ENCODE results near the gene RFX4. TPM values are rescaled to one million over a fixed set of nuclear protein-coding genes. Genes with fewer than 3 reads are reported as not detected.
A peak's percentile ranks its signal among the peaks of the same experiment; 100 is the strongest.

The RFX4 gene
- total RNA-seq (2021; fragmentation: NEBNext Ultra II Directional; extraction: Animal tissue kit (Norgen Biotek cat#: 25700)) (not detected in 2 replicates), polyA plus RNA-seq (2011; rRNA removed) (0.05 and 0.06 TPM in 2 replicates), polyA minus RNA-seq (2011; rRNA and poly(A)+ RNA removed) (0.19 TPM in 1 of 2 replicates, not detected in the other)
- 0.08 TPM for polyA plus RNA-seq (2011; cell fraction: cytosol; rRNA removed)
- 0.09 TPM for polyA plus RNA-seq (2011; cell fraction: nucleus; rRNA removed)
- polyA plus RNA-seq (2012, experiment 1 of 2) = 0.10 to 0.17 TPM (median 0.12 TPM) in 4 replicates
- not detected for polyA plus RNA-seq (2012, experiment 2 of 2)
- 0.08 TPM for polyA plus RNA-seq (2013, experiment 1 of 2)
- polyA plus RNA-seq (2013, experiment 2 of 2) = 0.04 TPM
- not detected for polyA minus RNA-seq (2011; cell fraction: cytosol; rRNA and poly(A)+ RNA removed)
- polyA minus RNA-seq (2011; cell fraction: nucleus; rRNA and poly(A)+ RNA removed) = 0.50 TPM
- long read RNA-seq, experiment 1 = 0 reads
- long read RNA-seq, experiment 2 = 0 reads

DNA sequence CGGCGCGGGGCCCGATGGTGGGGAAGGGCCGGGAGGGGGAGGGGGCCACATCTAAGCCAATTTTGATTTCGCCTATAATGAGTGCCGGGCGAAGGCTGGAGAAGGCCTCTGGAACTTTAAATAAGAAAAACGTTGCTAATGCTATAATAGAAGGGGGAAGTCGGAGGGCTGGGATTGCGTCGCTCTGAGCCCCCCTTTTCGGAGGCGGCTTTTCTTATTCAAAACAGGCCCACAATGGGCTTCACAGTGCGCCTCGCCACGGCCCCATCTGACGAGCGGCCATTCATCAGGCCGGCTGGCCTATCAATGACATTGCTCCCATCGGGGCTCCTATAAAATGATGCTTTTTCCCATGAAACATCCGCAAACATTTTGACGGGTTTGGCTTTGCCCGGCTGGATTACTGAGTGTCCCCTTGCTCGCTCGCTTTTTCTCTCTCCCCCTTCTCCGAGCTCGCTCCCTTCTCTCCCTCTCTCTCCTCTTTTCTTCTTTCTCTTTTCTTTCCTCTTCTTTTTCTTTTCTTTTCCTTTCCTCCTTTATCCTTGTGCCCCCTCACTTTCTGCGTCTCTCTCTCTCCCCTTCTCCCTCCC is at the start of gene RFX4:
TSS of gene RFX4 (plus strand) at position 364 of the 590 bp plus-strand sequence. CDS start 317 bp downstream, outside the sequence.
- Histone ChIP-seq H3K23me2 (ENCODE audit: low read depth, low read length) (peaks cover 28% of the 10 kb centered on the region; the same call in 1 of the 2 replicates), H2BK5ac (ENCODE audit: low read depth, low read length) (no peak within 1 kb of the TSS; the same call in 1 of the 2 replicates), H3K14ac (ENCODE audit: insufficient read length) (no peak within 1 kb of the TSS), H2BK120ac (replicated peaks; ENCODE audit: low read depth, low read length) (no peak within 1 kb of the TSS), H3K79me2 (ENCODE audit: control insufficient read depth in 1 of 2, insufficient read depth in 2 of 2, low read length in 2 of 2) (no peaks in the 10 kb centered on the region), H2AFZ (ENCODE audit: low read length) (no peak within 1 kb of the TSS), H2BK20ac (ENCODE audit: low read length) (peak within 1 kb of the TSS; percentile 86; the same call in 1 of the 2 replicates), H3K23ac (ENCODE audit: insufficient read length) (no peak within 1 kb of the TSS), H2BK15ac (ENCODE audit: low read length) (peak within 1 kb of the TSS; percentile 98; the same call in 1 of the 2 replicates), H3K27me3 (replicated peaks in 1 of 4; ENCODE audit: control insufficient read depth in 3 of 4, extremely low read depth in 1 of 4, insufficient read depth in 3 of 4, low read length in 3 of 4) (peaks cover 71 to 83% (median 79%) of the 10 kb centered on the region in 4 experiments), H3K56ac (replicated peaks; ENCODE audit: insufficient read length, low read depth, low read length) (no peak within 1 kb of the TSS), H3K79me1 (ENCODE audit: low read depth, low read length) (no peaks in the 10 kb centered on the region), H4K91ac (replicated peaks; ENCODE audit: insufficient read length, low read length) (no peak within 1 kb of the TSS), H3K4me2 (ENCODE audit: insufficient read depth in 1 of 2, low read depth in 2 of 2, low read length in 2 of 2) (peak within 1 kb of the TSS; percentile 88 to 91), H3K4me3 (ENCODE audit: extremely low read depth in 1 of 4, insufficient read depth in 2 of 4, low read depth in 3 of 4, low read length in 4 of 4) (peak within 1 kb of the TSS; percentile 47 to 72 (median 58)), H3K18ac (ENCODE audit: extremely low read depth, low read length) (no peak within 1 kb of the TSS; the same call in 1 of the 2 replicates), H3K27ac (ENCODE audit: low read depth, low read length) (no peak within 1 kb of the TSS), H3K4ac (replicated peaks; ENCODE audit: insufficient read length, low read depth, low read length) (no peak within 1 kb of the TSS), H3K9me3 (ENCODE audit: insufficient read depth in 2 of 2, low read depth in 1 of 2, low read length in 1 of 2) (no peaks in the 10 kb centered on the region; a peak in 1 of 4 replicates), H4K5ac (ENCODE audit: insufficient read length, low read depth, low read length) (no peak within 1 kb of the TSS), H3K36me3 (ENCODE audit: control insufficient read depth in 2 of 4, insufficient read depth in 4 of 4, low read length in 3 of 4) (no peaks in the 10 kb centered on the region; a peak in 1 of 8 replicates), H2BK12ac (ENCODE audit: low read depth, low read length) (peak within 1 kb of the TSS; percentile 92; the same call in 1 of the 2 replicates), H4K20me1 (replicated peaks in 1 of 2; ENCODE audit: control insufficient read depth in 1 of 2, insufficient read depth in 2 of 2, low read length in 2 of 2) (peaks cover 12 to 31% of the 10 kb centered on the region in 2 experiments), H3K4me1 (replicated peaks in 1 of 4; ENCODE audit: control insufficient read depth in 3 of 4, insufficient read depth in 4 of 4, low read length in 3 of 4) (peaks cover 7 to 34% (median 19%) of the 10 kb centered on the region in 4 experiments), H4K8ac (ENCODE audit: extremely low read depth, insufficient read depth, low read length) (peak within 1 kb of the TSS; percentile 63), H3K9ac (replicated peaks in 1 of 4; ENCODE audit: extremely low read depth in 1 of 4, low read depth in 3 of 4, low read length in 3 of 4) (no peak within 1 kb of the TSS; a peak in 1 of 7 replicates), H2AK5ac (ENCODE audit: low read depth, low read length) (0 out of 2 replicates have a peak within 1 kb of the TSS, but pooled peaks have one; percentile 3)
- POLR2A ChIA-PET (ENCODE audit: partially characterized antibody) = interaction anchor here (0.6 to 1.0 kb wide), 4 partner anchors 192 to 1614 kb away, joined by 3 to 4 read pairs (median 3); partner anchors contain the start of genes POLR3B and RIC8B
- DNase-seq (ENCODE audit: low read depth in 1 of 2, low spot score in 2 of 2) (peak in 1 of 2 experiments; percentile 77), FAIRE-seq (peak; percentile 78)
- WGBS, 2 experiments (ENCODE audit: extremely low coverage in 1 of 2, insufficient coverage in 1 of 2, insufficient read length in 1 of 2, insufficient replicate concordance in 2 of 2, low coverage in 1 of 2, low lambda C conversion rate in 2 of 2, missing lambda C conversion rate in 1 of 2) = 3% methylated on average over 17 of the region's 29 CpGs; no CpG with 5 or more reads in 1 of the 2 experiments
- no peak for TF ChIP-seq RFX5 (IDR thresholded peaks at IDR 0.05; ENCODE audit: borderline replicate concordance, low read depth, low read length)
- TF ChIP-seq SP1 (IDR thresholded peaks at IDR 0.05; ENCODE audit: low read depth, low read length) = 0 out of 2 replicates have a peak, but pooled peaks have one; percentile 39
- peak; percentile 74; the same call in 1 of the 2 replicates for TF ChIP-seq YY1 (IDR thresholded peaks at IDR 0.05; ENCODE audit: low read depth, low read length)
- TF ChIP-seq POU5F1 (IDR thresholded peaks at IDR 0.05; ENCODE audit: low read depth, low read length) = 0 out of 2 replicates have a peak, but pooled peaks have one; percentile 56
- peak in 1 of 2 experiments; percentile 6; a peak in 1 of 4 replicates for TF ChIP-seq RAD21 (IDR thresholded peaks at IDR 0.05 in 1 of 2, conservative IDR thresholded peaks at IDR 0.05 in 1 of 2; ENCODE audit: low read depth in 2 of 2, low read length in 2 of 2)
- CTCF ChIA-PET (ENCODE audit: partially characterized antibody) = interaction anchor here (0.8 to 1.4 kb wide), 2 partner anchors 192 to 242 kb away, joined by 3 read pairs; no protein-coding TSS in a partner anchor
